ENCODE results near the gene ZAR1L.
A peak's percentile ranks its signal among the peaks of the same experiment; 100 is the strongest.

The ZAR1L gene

DNA sequence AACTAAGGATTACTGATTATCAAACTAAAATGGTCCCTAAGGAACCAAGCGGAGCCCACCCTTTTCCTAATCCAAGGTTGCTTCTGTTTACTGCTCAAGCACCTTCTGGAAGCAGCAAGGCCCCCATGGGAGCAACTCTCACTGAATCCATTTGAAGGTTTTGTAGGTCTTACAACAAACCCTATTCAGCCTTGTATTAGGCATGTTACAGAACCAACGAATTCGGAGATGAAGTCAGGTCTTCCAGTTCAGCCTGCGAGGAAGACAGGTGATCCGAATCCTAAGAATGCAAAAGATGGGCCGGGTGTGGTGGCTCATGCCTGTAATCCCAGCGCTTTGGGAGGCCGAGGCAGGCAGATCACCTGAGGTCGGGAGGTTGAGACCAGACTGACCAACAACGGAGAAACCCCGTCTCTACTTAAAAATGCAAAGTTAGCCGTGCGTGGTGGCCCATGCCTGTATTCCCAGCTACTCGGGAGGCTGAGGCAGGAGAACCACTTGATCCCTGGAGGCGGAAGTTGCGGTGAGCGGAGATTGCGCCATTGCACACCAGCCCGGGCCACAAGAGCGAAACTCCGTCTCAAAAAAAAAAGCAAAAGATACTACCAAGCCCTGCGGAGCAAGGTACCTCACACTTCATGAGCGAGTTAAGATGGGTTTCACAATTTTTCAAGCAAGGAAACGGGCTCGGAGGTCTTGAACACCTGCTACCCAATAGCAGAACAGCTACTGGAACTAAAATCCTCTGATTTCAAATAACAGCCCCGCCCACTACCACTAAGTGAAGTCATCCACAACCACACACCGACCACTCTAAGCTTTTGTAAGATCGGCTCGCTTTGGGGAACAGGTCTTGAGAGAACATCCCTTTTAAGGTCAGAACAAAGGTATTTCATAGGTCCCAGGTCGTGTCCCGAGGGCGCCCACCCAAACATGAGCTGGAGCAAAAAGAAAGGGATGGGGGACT is 609 bp downstream of the ZAR1L start:
- CTCF ChIA-PET: interaction anchor here (1.1 to 2.5 kb wide), 4 partner anchors 13 to 405 kb away, joined by 3 to 8 read pairs (median 6); no protein-coding TSS in a partner anchor

DNA sequence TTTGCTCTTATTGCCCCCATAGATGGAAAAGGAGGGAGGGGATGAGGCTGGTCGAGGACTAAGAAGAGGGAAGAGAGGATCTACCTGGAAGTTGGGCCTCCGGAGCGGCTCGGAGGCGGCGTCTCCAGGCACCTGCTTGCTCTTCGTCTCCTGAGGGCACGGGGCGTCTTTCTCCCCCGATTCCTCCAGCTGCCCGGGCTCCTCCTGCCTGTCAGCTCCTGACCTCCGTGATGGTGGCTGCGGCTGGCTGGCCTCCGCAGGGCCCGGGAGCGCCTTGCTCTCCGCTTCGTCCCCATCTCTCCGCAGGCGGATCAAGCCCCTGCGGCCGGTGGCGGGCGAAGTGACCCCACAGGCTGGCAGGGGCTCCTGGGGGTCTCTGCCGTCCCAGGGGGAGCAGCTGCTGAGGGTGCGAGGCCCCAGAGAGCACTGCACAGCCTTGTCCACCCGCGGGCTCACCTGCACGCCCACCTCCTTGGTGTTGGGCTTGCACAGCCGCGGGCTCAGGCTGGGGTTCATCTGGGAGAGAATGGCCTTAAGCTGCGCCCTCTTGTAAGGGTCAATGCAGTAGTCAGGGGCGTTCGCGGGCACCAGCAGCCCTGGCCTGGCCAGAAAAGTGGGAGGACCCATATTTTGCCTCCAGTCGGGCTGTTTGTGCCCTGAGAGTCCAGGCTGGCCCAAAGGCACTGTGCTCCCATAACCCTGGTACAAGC is 3.8 kb downstream of the ZAR1L start:
- no peaks in the 10 kb centered on the region for H3K9me3 ChIP-seq (ENCODE audit: control insufficient read depth, insufficient read depth, low read depth, low read length)
- ChIA-PET POLR2A (no interaction called here), CTCF (interaction anchor here (0.6 to 1.5 kb wide), 7 partner anchors 28 to 433 kb away, joined by 3 to 4 read pairs (median 3); no protein-coding TSS in a partner anchor)

More for the DNA sequence above, 609 bp downstream of the ZAR1L start:
- Histone ChIP-seq H3K36me3 (ENCODE audit: control insufficient read depth in 2 of 2, insufficient read depth in 1 of 2, low read length in 2 of 2) (peaks cover 3 to 7% of the 10 kb centered on the region in 2 experiments; a peak in 2 of 3 replicates), H3K4me1 (ENCODE audit: control insufficient read depth, insufficient read depth, low read length) (no peaks in the 10 kb centered on the region), H3K4me3 (ENCODE audit: low read depth, low read length) (peak overlapping the region; percentile 81), H3K27ac (ENCODE audit: extremely low read depth, low read depth, low read length) (peak overlapping the region; percentile 96), H3K9me3 (ENCODE audit: control insufficient read depth, insufficient read depth, low read depth, low read length) (no peaks in the 10 kb centered on the region)
- TF ChIP-seq ZBTB20 (tag by site-specific recombination; IDR thresholded peaks at IDR 0.05) (no peak), ZNF223 (tag by site-specific recombination; IDR thresholded peaks at IDR 0.05) (no peak), GLI4 (tag by site-specific recombination; IDR thresholded peaks at IDR 0.05) (no peak), KLF9 (tag by site-specific recombination; IDR thresholded peaks at IDR 0.05; ENCODE audit: low read depth) (peak; percentile 32; the same call in 1 of the 2 replicates), ZNF335 (tag by site-specific recombination; conservative IDR thresholded peaks at IDR 0.05) (0 out of 2 replicates have a peak, but pooled peaks have one; percentile 15), EGR2 (tag by site-specific recombination; IDR thresholded peaks at IDR 0.05; ENCODE audit: low read depth) (0 out of 2 replicates have a peak, but pooled peaks have one; percentile 5)
- POLR2A ChIA-PET: interaction anchor here (0.7 to 1.9 kb wide), 11 partner anchors 9 to 941 kb away, joined by 3 to 7 read pairs (median 3); no protein-coding TSS in a partner anchor

DNA sequence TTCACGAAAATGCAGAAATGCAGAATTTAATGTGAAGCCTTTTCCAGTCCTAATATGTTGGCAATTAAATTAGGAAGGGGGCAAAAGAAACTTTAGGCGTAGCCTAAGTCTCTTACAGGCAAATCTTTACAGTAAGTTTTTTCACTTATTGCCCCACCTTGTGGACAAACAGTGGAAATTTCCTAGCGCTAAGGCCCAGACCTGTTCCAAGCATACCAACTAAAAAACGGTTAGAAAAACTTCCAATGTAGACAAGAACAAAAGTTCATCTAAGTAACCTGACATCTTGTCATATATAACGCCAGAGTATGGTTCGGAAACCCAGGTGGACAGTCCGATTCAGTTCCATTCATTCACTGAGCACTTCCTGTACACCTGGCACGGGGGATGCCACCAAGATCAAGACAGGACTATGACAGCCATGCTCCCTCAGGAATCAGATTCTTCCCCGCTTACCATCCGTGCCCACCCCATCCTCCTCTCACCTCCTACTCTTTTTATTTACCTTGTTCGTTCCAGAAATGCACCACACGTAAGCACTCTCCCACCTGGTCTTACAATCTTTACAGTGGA is 4.9 kb downstream of the ZAR1L start:
- no peak overlapping the region for H3K4me3 ChIP-seq (ENCODE audit: low read depth, low read length)
- TF ChIP-seq ZNF398 (tag by site-specific recombination; IDR thresholded peaks at IDR 0.05) (no peak), ZNF624 (tag by site-specific recombination; IDR thresholded peaks at IDR 0.05) (no peak), ZBTB10 (tag by site-specific recombination; IDR thresholded peaks at IDR 0.05) (no peak), ZNF335 (tag by site-specific recombination; conservative IDR thresholded peaks at IDR 0.05) (0 out of 2 replicates have a peak, but pooled peaks have one; percentile 21), ZNF214 (tag by site-specific recombination; IDR thresholded peaks at IDR 0.05; ENCODE audit: borderline replicate concordance) (no peak), GFI1B (tag by site-specific recombination; IDR thresholded peaks at IDR 0.05) (no peak), ZSCAN23 (tag by site-specific recombination; IDR thresholded peaks at IDR 0.05) (no peak), ZNF311 (tag by site-specific recombination; IDR thresholded peaks at IDR 0.05; ENCODE audit: borderline replicate concordance) (no peak), ZNF549 (tag by site-specific recombination; IDR thresholded peaks at IDR 0.05) (no peak), ZNF654 (tag by site-specific recombination; IDR thresholded peaks at IDR 0.05; ENCODE audit: low read depth) (peak; percentile 54), ZNF513 (tag by site-specific recombination; IDR thresholded peaks at IDR 0.05) (no peak)
- TF ChIP-seq, protein P1, sequence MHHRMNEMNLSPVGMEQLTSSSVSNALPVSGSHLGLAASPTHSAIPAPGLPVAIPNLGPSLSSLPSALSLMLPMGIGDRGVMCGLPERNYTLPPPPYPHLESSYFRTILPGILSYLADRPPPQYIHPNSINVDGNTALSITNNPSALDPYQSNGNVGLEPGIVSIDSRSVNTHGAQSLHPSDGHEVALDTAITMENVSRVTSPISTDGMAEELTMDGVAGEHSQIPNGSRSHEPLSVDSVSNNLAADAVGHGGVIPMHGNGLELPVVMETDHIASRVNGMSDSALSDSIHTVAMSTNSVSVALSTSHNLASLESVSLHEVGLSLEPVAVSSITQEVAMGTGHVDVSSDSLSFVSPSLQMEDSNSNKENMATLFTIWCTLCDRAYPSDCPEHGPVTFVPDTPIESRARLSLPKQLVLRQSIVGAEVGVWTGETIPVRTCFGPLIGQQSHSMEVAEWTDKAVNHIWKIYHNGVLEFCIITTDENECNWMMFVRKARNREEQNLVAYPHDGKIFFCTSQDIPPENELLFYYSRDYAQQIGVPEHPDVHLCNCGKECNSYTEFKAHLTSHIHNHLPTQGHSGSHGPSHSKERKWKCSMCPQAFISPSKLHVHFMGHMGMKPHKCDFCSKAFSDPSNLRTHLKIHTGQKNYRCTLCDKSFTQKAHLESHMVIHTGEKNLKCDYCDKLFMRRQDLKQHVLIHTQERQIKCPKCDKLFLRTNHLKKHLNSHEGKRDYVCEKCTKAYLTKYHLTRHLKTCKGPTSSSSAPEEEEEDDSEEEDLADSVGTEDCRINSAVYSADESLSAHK (tag by site-specific recombination; IDR thresholded peaks at IDR 0.05): no peak

More for the DNA sequence above, 3.8 kb downstream of the ZAR1L start:
- Histone ChIP-seq H3K27ac (ENCODE audit: extremely low read depth, low read depth, low read length) (no peak overlapping the region), H3K4me1 (ENCODE audit: control insufficient read depth, insufficient read depth, low read length) (no peaks in the 10 kb centered on the region), H3K4me3 (ENCODE audit: low read depth, low read length) (no peak overlapping the region), H3K36me3 (ENCODE audit: control insufficient read depth in 2 of 2, insufficient read depth in 1 of 2, low read length in 2 of 2) (no peaks in the 10 kb centered on the region)
- TF ChIP-seq ZNF596 (tag by site-specific recombination; IDR thresholded peaks at IDR 0.05) (no peak), ZNF629 (tag by site-specific recombination; IDR thresholded peaks at IDR 0.05) (no peak), ZNF560 (tag by site-specific recombination; IDR thresholded peaks at IDR 0.05; ENCODE audit: borderline replicate concordance) (no peak)

More for the DNA sequence above, 4.9 kb downstream of the ZAR1L start:
- POLR2A ChIA-PET: no interaction called here
- Histone ChIP-seq H3K9me3 (ENCODE audit: control insufficient read depth, insufficient read depth, low read depth, low read length) (no peaks in the 10 kb centered on the region), H3K27ac (ENCODE audit: extremely low read depth, low read depth, low read length) (no peak overlapping the region), H3K36me3 (ENCODE audit: control insufficient read depth in 2 of 2, insufficient read depth in 1 of 2, low read length in 2 of 2) (no peaks in the 10 kb centered on the region), H3K4me1 (ENCODE audit: control insufficient read depth, insufficient read depth, low read length) (no peaks in the 10 kb centered on the region)
- CTCF ChIA-PET: no interaction called here

Measured in HEK293 (cell line).